Progenitor cell of endocrine pancreas (in vitro differentiated cells): Measurements from ENCODE around the gene EMC6. TPM values are rescaled to one million over a fixed set of nuclear protein-coding genes. Genes with fewer than 3 reads are reported as not detected.

Source experiments
- DNase-seq: peaks from one replicate; pipeline ENCODE4 v3.0.0; 2021; ENCODE audit warnings: low spot score; ENCODE audit not compliant: unreplicated experiment
- H3K27ac Mint-ChIP-seq: 2 replicates; pipeline ENCODE4 v1.8.0; 2021; ENCODE audit warnings: mild to moderate bottlenecking, moderate library complexity, mixed read lengths
- H3K27me3 Mint-ChIP-seq: 2 replicates; pipeline ENCODE4 v1.8.0; 2021; ENCODE audit warnings: mixed read lengths
- H3K36me3 Mint-ChIP-seq: 2 replicates; pipeline ENCODE4 v1.8.0; 2022; ENCODE audit warnings: mixed read lengths; ENCODE audit not compliant: insufficient read depth
- H3K4me1 Mint-ChIP-seq: 2 replicates; pipeline ENCODE4 v1.8.0; 2021; ENCODE audit warnings: low read depth, mixed read lengths
- H3K4me3 Mint-ChIP-seq: 2 replicates; pipeline ENCODE4 v1.8.0; 2021; ENCODE audit warnings: low read depth, mild to moderate bottlenecking, moderate library complexity, mixed read lengths
- H3K9me3 Mint-ChIP-seq: 2 replicates; pipeline ENCODE4 v1.8.0; 2021; ENCODE audit warnings: low read depth, mixed read lengths
- CTCF ChIP-seq: fragments of 200-600 bp; sonication (generic); IDR thresholded peaks from one replicate; pipeline ENCODE4 v1.5.0; 2021; ENCODE audit warnings: antibody characterized with exemption, mild to moderate bottlenecking; ENCODE audit not compliant: unreplicated experiment
- total RNA-seq: library from RNA; stranded (reverse); gene quantifications from 2 replicates; pipeline ENCODE4 v1.2.1, GENCODE V29; 2021

EMC6 gene
- total RNA-seq, 1 donor from 2014 or later, result 42.8 TPM

GRCh38 chr17:3678821-3679530 is 10.4 kb downstream of the EMC6 start:
- Mint-ChIP-seq H3K4me3 (no peak overlapping the region), H3K27me3 (peaks cover 21% of the 10 kb centered on the region), H3K27ac (no peak overlapping the region), H3K36me3 (no peaks in the 10 kb centered on the region), H3K9me3 (no peaks in the 10 kb centered on the region), H3K4me1 (no peaks in the 10 kb centered on the region)
- DNase-seq, result no peak
- TF ChIP-seq CTCF, result no peak

GRCh38 chr17:3679531-3680126 is 11.0 kb downstream of the EMC6 start:
- no peak overlapping the region for H3K27ac Mint-ChIP-seq
- no peak for TF ChIP-seq CTCF

GRCh38 chr17:3681057-3681456 is 12.4 kb downstream of the EMC6 start:
- H3K27me3 Mint-ChIP-seq, result peaks cover 13% of the 10 kb centered on the region
- H3K27ac Mint-ChIP-seq, result no peak overlapping the region
- H3K4me3 Mint-ChIP-seq, result no peak overlapping the region
- H3K36me3 Mint-ChIP-seq, result no peaks in the 10 kb centered on the region
- H3K9me3 Mint-ChIP-seq, result no peaks in the 10 kb centered on the region
- DNase-seq, result no peak
- no peak for TF ChIP-seq CTCF
- no peaks in the 10 kb centered on the region for H3K4me1 Mint-ChIP-seq

More at GRCh38 chr17:3679531-3680126, 11.0 kb downstream of the EMC6 start:
- no peaks in the 10 kb centered on the region for H3K9me3 Mint-ChIP-seq
- DNase-seq, result no peak
- H3K36me3 Mint-ChIP-seq, result no peaks in the 10 kb centered on the region
- H3K4me1 Mint-ChIP-seq, result no peaks in the 10 kb centered on the region
- peaks cover 18% of the 10 kb centered on the region for H3K27me3 Mint-ChIP-seq
- no peak overlapping the region for H3K4me3 Mint-ChIP-seq

- H3K9me3 Mint-ChIP-seq, result no peaks in the 10 kb centered on the region
- H3K4me1 Mint-ChIP-seq, result no peaks in the 10 kb centered on the region
- no peak for DNase-seq
- H3K4me3 Mint-ChIP-seq, result no peak overlapping the region
- no peaks in the 10 kb centered on the region for H3K36me3 Mint-ChIP-seq
- H3K27me3 Mint-ChIP-seq, result peaks cover 13% of the 10 kb centered on the region
- H3K27ac Mint-ChIP-seq, result no peak overlapping the region
- no peak for TF ChIP-seq CTCF
These were observed 13.0 kb downstream of the EMC6 start for GRCh38 chr17:3681565-3681964.

- Mint-ChIP-seq H3K4me1 (no peaks in the 10 kb centered on the region), H3K27ac (no peak overlapping the region), H3K27me3 (peaks cover 13% of the 10 kb centered on the region), H3K9me3 (no peaks in the 10 kb centered on the region), H3K4me3 (no peak overlapping the region), H3K36me3 (no peaks in the 10 kb centered on the region)
- no peak for DNase-seq
- TF ChIP-seq CTCF, result no peak
These were observed 13.4 kb downstream of the EMC6 start for GRCh38 chr17:3682033-3682432.
